ENCODE data around the gene AKAP12. TPM values are rescaled to one million over a fixed set of nuclear protein-coding genes. Genes with fewer than 3 reads are reported as not detected.

AKAP12 gene
- total and polyA plus RNA-seq, 12 donors: 5.7 to 43.3 (median 12.2) TPM

DNA sequence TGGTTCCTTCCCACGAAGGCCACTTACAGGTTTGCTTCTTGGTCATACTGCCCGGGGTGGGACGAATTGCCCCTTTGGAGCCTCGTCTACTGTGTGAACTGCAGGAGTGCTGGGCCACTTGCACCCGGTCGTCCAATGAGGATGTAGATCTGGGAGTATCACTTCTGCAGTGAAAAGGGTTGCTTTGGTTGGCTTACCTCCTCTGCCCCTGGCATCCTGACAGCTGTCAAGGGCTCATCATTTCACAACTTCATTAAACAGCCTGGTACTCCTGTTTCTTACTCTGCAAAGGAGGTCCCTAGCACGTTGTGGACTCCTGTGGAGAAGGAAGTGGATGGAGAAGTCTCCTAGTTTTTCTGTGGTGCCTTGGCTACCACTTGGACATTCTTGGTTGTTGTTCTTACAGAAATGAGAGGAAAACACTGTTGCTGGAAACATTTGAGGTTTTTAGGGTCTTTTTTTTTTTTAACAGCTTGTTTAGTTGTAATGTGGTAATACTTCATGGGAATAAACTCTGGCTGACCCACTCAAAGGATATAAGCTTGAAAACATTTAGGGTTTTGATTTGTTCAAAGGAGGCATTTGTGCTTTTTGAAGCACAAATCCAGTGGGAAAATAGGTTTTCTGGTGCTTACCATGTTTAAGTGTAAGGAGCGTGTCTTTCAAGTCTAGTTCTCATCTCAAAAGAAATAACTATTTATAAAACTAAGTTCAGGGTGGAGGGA lies 60.7 kb downstream of the AKAP12 start:
- Histone ChIP-seq H3K4me1 (peaks cover 0 to 20% (median 4%) of the 10 kb centered on the region in 9 donors), H3K4me3 (no peak overlapping the region), H3K27ac (no peak overlapping the region), H3K9me3 (no peaks in the 10 kb centered on the region), H3K27me3 (no peaks in the 10 kb centered on the region), H3K36me3 (no peaks in the 10 kb centered on the region)
- 78 to 79% methylated on average over 8 of the region's 8 CpGs for WGBS, 2 donors
- intact Hi-C loops (cut with DNase I): no loop called here
- no peak for TF ChIP-seq CTCF (IDR thresholded peaks at IDR 0.05)
- ATAC-seq: no peak
- no peak for DNase-seq

DNA sequence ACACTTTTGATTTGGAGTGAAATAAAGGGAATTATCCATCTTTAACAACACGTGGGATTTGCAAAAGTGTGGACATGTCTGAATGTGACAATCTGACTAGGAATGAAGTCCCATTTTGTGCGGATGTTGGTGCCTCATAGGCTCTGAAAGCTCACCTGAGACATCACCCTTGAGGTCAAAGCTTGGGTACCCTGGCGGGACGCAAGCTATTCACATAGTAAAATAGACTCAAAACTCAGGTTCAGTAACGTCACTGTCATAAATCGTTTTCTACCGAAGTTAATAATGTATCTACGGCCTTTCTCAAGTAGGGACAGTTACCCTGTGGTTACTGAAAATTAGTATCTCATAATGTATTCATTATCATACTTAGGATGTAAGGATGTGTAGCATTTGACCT lies 61.8 kb downstream of the AKAP12 start:
- Histone ChIP-seq H3K36me3 (peaks cover 0 to 8% (median 0%) of the 10 kb centered on the region in 9 donors), H3K4me3 (no peak overlapping the region), H3K9me3 (no peaks in the 10 kb centered on the region), H3K4me1 (peaks cover 0 to 20% (median 4%) of the 10 kb centered on the region in 9 donors), H3K27me3 (no peaks in the 10 kb centered on the region), H3K27ac (no peak overlapping the region)
- 88 to 89% methylated on average over 8 of the region's 8 CpGs for WGBS, 2 donors
- no peak for DNase-seq
- no peak for ATAC-seq
- intact Hi-C loops (cut with DNase I): no loop called here
- TF ChIP-seq CTCF (IDR thresholded peaks at IDR 0.05): no peak

GRCh38 chr6:151303231-151303630 lies 63.5 kb downstream of the AKAP12 start:
- no peak overlapping the region for H3K4me3 ChIP-seq
- no peak for ATAC-seq
- no peak for DNase-seq
- H3K4me1 ChIP-seq: peaks cover 0 to 20% (median 4%) of the 10 kb centered on the region in 9 donors
- 96 to 97% methylated on average over 3 of the region's 3 CpGs for WGBS, 2 donors
- intact Hi-C loops (cut with DNase I): no loop called here
- H3K9me3 ChIP-seq: no peaks in the 10 kb centered on the region
- peaks cover 0 to 14% (median 0%) of the 10 kb centered on the region in 9 donors for H3K36me3 ChIP-seq
- no peaks in the 10 kb centered on the region for H3K27me3 ChIP-seq
- no peak for TF ChIP-seq CTCF (IDR thresholded peaks at IDR 0.05)
- H3K27ac ChIP-seq: no peak overlapping the region

DNA sequence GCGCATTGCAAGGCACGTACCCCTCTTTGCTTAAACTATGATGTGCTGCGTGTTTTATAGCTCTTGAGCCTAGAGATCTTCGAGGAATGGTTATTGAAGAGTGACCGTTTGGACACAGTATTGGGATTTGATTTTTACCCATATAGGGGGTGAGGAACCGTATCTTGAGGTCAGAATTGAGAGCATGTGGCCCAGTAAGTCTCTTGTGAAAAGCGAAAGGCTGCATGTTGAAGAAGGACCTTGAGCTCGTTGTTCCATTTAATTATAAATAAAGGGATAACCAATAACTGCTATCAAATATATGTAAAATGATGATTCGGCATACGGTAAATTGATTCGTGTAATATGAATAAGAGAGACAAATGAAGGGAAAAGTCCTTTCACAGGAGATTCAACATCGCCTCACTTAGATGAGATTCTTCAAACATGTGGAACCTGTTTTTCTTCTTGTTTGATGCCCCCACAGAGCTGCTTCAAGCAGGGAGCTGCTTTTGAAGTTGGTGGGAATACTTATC lies 66.6 kb downstream of the AKAP12 start:
- ATAC-seq: no peak
- H3K27me3 ChIP-seq: no peaks in the 10 kb centered on the region
- no peaks in the 10 kb centered on the region for H3K4me1 ChIP-seq
- peaks cover 0 to 17% (median 0%) of the 10 kb centered on the region in 9 donors for H3K36me3 ChIP-seq
- no peaks in the 10 kb centered on the region for H3K9me3 ChIP-seq
- H3K4me3 ChIP-seq: no peak overlapping the region
- no peak overlapping the region for H3K27ac ChIP-seq
- DNase-seq: no peak
- no peak for TF ChIP-seq CTCF (IDR thresholded peaks at IDR 0.05)
- whole genome bisulfite sequencing, 2 donors: 86 to 89% methylated on average over 12 of the region's 12 CpGs
- intact Hi-C loops (cut with DNase I): no loop called here

Data from heart right ventricle (tissue), 16 donors.